IMR-90 (cell line): ENCODE measurements around the gene MARCKSL1. TPM values are rescaled to one million over a fixed set of nuclear protein-coding genes. Genes with fewer than 3 reads are reported as not detected.

Experiments
- ATAC-seq: fragments of 200-7000 bp; cut with Tn5 transposase; 2 replicates; pipeline ENCODE4 v1.9.1; 2020; ENCODE audit warnings: low read depth, mild to moderate bottlenecking, moderate library complexity
- BruUV-seq: library from RNA; stranded (reverse); fragments of 400-500 nt; replicated peaks from 2 replicates; lab custom pipeline; 2021; lab: Mats Ljungman, UMichigan
- CTCF ChIA-PET: fragments of 300-600 bp; formaldehyde crosslinking; extraction: SDS; loops from one replicate; lab custom pipeline; 2021; ENCODE audit warnings: antibody characterized with exemption; lab: Yijun Ruan, JAX
- POLR2A ChIA-PET: fragments of 300-600 bp; sonication (Branson Sonifier 250); formaldehyde crosslinking; loops from one replicate; lab custom pipeline; 2022; ENCODE audit warnings: antibody characterized with exemption; ENCODE audit not compliant: unreplicated experiment; lab: Charles Lee
- DNase-seq: peaks from one replicate; pipeline ENCODE4 v3.0.0; 2013
- H2AFZ ChIP-seq: replicated peaks from 2 replicates; pipeline ENCODE3; 2013; ENCODE audit warnings: low read length, mild to moderate bottlenecking; ENCODE audit not compliant: poor library complexity
- H2AK5ac ChIP-seq: 2 replicates; pipeline ENCODE4 v1.6.1; 2013; ENCODE audit warnings: low read depth, low read length, inconsistent platforms
- H2AK9ac ChIP-seq: replicated peaks from 2 replicates; pipeline ENCODE3; 2013; ENCODE audit warnings: mild to moderate bottlenecking, low read depth, low read length, moderate library complexity; ENCODE audit not compliant: poor library complexity
- H2BK120ac ChIP-seq: 2 replicates; pipeline ENCODE4 v1.6.1; 2013; ENCODE audit warnings: low read depth, low read length, inconsistent platforms
- H2BK15ac ChIP-seq: 3 replicates; pipeline ENCODE4 v1.6.1; 2013; ENCODE audit warnings: low read depth, low read length, inconsistent platforms
- H2BK20ac ChIP-seq: 2 replicates; pipeline ENCODE4 v1.6.1; 2013; ENCODE audit warnings: low read depth, mild to moderate bottlenecking, inconsistent platforms, low read length, moderate library complexity
- H2BK5ac ChIP-seq: 2 replicates; pipeline ENCODE4 v1.6.1; 2013; ENCODE audit warnings: mild to moderate bottlenecking, low read depth, low read length, inconsistent platforms; ENCODE audit not compliant: poor library complexity, severe bottlenecking
- H3K14ac ChIP-seq: replicated peaks from 2 replicates; pipeline ENCODE4 v1.6.1; 2013; ENCODE audit warnings: low read depth, low read length, inconsistent platforms
- H3K18ac ChIP-seq: 2 replicates; pipeline ENCODE4 v1.6.1; 2013; ENCODE audit warnings: low read depth, low read length, control low read depth
- H3K23ac ChIP-seq: 2 replicates; pipeline ENCODE4 v1.6.1; 2013; ENCODE audit warnings: low read depth, low read length, inconsistent platforms
- H3K27ac ChIP-seq: 2 replicates; pipeline ENCODE4 v1.5.1; 2013; ENCODE audit warnings: mild to moderate bottlenecking, control low read depth, low read length; ENCODE audit not compliant: insufficient read depth
- H3K27me3 ChIP-seq: 2 replicates; pipeline ENCODE4 v1.6.1; 2013; ENCODE audit warnings: low read length; ENCODE audit not compliant: control insufficient read depth, insufficient read depth
- H3K36me3 ChIP-seq: 2 replicates; pipeline ENCODE4 v1.6.1; 2013; ENCODE audit warnings: low read length, mixed read lengths; ENCODE audit not compliant: control insufficient read depth, insufficient read depth
- H3K4ac ChIP-seq: 2 replicates; pipeline ENCODE4 v1.6.1; 2013; ENCODE audit warnings: low read depth, low read length, inconsistent platforms
- H3K4me1 ChIP-seq: 2 replicates; pipeline ENCODE4 v1.6.1; 2013; ENCODE audit warnings: low read length, mixed read lengths; ENCODE audit not compliant: control insufficient read depth, insufficient read depth
- H3K4me2 ChIP-seq: 2 replicates; pipeline ENCODE4 v1.6.1; 2013; ENCODE audit warnings: low read depth, mild to moderate bottlenecking, control low read depth, low read length, moderate library complexity
- H3K4me3 ChIP-seq: 2 replicates; pipeline ENCODE4 v1.5.1; 2013; ENCODE audit warnings: low read depth, mild to moderate bottlenecking, control low read depth, low read length, moderate library complexity; ENCODE audit not compliant: insufficient read depth
- H3K56ac ChIP-seq: 2 replicates; pipeline ENCODE4 v1.6.1; 2013; ENCODE audit warnings: low read length, inconsistent platforms; ENCODE audit not compliant: insufficient read depth; ENCODE audit errors: extremely low read depth
- H3K79me1 ChIP-seq, 2 experiments: 2 replicates each; pipeline ENCODE4 v1.6.1; 2013; ENCODE audit warnings: low read length in 2 of 2, inconsistent platforms in 1 of 2, low read depth in 1 of 2
- H3K9ac ChIP-seq: 2 replicates; pipeline ENCODE4 v1.6.1; 2013; ENCODE audit warnings: low read depth, low read length, control low read depth
- H3K9me1 ChIP-seq: 2 replicates; pipeline ENCODE4 v1.6.1; 2013; ENCODE audit warnings: low read length, inconsistent platforms; ENCODE audit not compliant: insufficient read depth
- H3K9me3 ChIP-seq: 2 replicates; pipeline ENCODE4 v1.6.1; 2013; ENCODE audit warnings: low read length; ENCODE audit not compliant: control insufficient read depth, insufficient read depth
- H4K20me1 ChIP-seq: 2 replicates; pipeline ENCODE4 v1.6.1; 2013; ENCODE audit warnings: low read length, inconsistent platforms; ENCODE audit not compliant: insufficient read depth
- H4K5ac ChIP-seq: 2 replicates; pipeline ENCODE4 v1.6.1; 2013; ENCODE audit warnings: mild to moderate bottlenecking, low read depth, low read length, control low read depth
- H4K8ac ChIP-seq, 2 experiments: 2 replicates each; pipeline ENCODE4 v1.6.1; 2013; ENCODE audit warnings: low read depth in 2 of 2, low read length in 2 of 2, control low read depth in 1 of 2, inconsistent platforms in 1 of 2
- H4K91ac ChIP-seq: 2 replicates; pipeline ENCODE4 v1.6.1; 2013; ENCODE audit warnings: low read depth, low read length, inconsistent platforms; ENCODE audit not compliant: insufficient read depth
- BHLHE40 ChIP-seq: fragments of 150-350 bp; IDR thresholded peaks from 2 replicates; pipeline ENCODE4 v1.6.1; 2016; ENCODE audit warnings: mild to moderate bottlenecking, low read depth, low read length
- CEBPB ChIP-seq: IDR thresholded peaks from 2 replicates; pipeline ENCODE4 v1.6.1; 2012; ENCODE audit warnings: low read depth, low read length, improper control_type of control experiment
- ELK1 ChIP-seq: fragments of 150-350 bp; IDR thresholded peaks from 2 replicates; pipeline ENCODE4 v1.6.1; 2016; ENCODE audit warnings: low read depth, mild to moderate bottlenecking, low read length, moderate library complexity, borderline replicate concordance
- FOS ChIP-seq: fragments of 150-350 bp; IDR thresholded peaks from 2 replicates; pipeline ENCODE4 v1.6.1; 2016; ENCODE audit warnings: low read depth, low read length
- NFE2L2 ChIP-seq: fragments of 150-350 bp; IDR thresholded peaks from 2 replicates; pipeline ENCODE4 v1.6.1; 2016; ENCODE audit warnings: low read depth, mild to moderate bottlenecking, low read length
- RAD21 ChIP-seq: IDR thresholded peaks from 2 replicates; pipeline ENCODE4 v1.6.1; 2012; ENCODE audit warnings: low read length, improper control_type of control experiment
- RCOR1 ChIP-seq: IDR thresholded peaks from 2 replicates; pipeline ENCODE4 v1.6.1; 2012; ENCODE audit warnings: mild to moderate bottlenecking, low read length, improper control_type of control experiment; ENCODE audit not compliant: insufficient replicate concordance
- WGBS, 2 experiments: methylation state at CpG; one replicate each; pipeline versions ENCODE4 v1.1.5 to v1.1.7; 2013; ENCODE audit warnings: missing lambda C conversion rate in 2 of 2; ENCODE audit not compliant: insufficient read length in 1 of 2; ENCODE audit errors: extremely low coverage in 2 of 2; 5-methylcytosine and 5-hydroxymethylcytosine counted together
- dilution Hi-C: fragments of 300-500 bp; cut with HindIII; formaldehyde crosslinking; loops from one replicate; pipeline ENCODE4 v1.14.3; 2018; ENCODE audit warnings: low sequenced_read_pairs; ENCODE audit not compliant: unreplicated experiment
- in situ Hi-C: fragments of 300-500 bp; cut with MboI; formaldehyde crosslinking; loops from 3 replicates; pipeline ENCODE4 v1.14.3; 2019; ENCODE audit warnings: low sequenced_read_pairs, inconsistent platforms, mixed read lengths
- intact Hi-C: fragments of 100-400 bp; cut with micrococcal nuclease; formaldehyde crosslinking; loops from 2 replicates; pipeline ENCODE4 v1.10.0; 2022
- polyA plus RNA-seq, 3 experiments: library from polyadenylated mRNA; depleted of rRNA; stranded (reverse); fragments of >200 nt; gene quantifications; 2 replicates each; pipeline ENCODE4 v1.2.3, GENCODE V29; 2012; ENCODE audit warnings: low replicate concordance in 1 of 3
- total RNA-seq: library from RNA; depleted of rRNA; stranded (reverse); fragments of >200 nt; gene quantifications from 2 replicates; pipeline ENCODE4 v1.2.3, GENCODE V29; 2012

MARCKSL1 gene
- total and polyA plus RNA-seq, 2 of the 4 experiments (the other 2 are of a cell fraction): 37.5 to 218 TPM

GRCh38 chr1:32331549-32331948 lies 4.5 kb downstream of the MARCKSL1 start:
- no TSS peak for BruUV-seq
- H3K9ac ChIP-seq: no peak overlapping the region

More at GRCh38 chr1:32331549-32331948, 4.5 kb downstream of the MARCKSL1 start:
- Histone ChIP-seq H2BK20ac (no peak overlapping the region), H3K56ac (no peak overlapping the region), H4K20me1 (peaks cover 34% of the 10 kb centered on the region), H4K5ac (no peak overlapping the region), H3K36me3 (peaks cover 69% of the 10 kb centered on the region), H3K14ac (no peak overlapping the region), H4K91ac (no peak overlapping the region), H3K9me3 (no peaks in the 10 kb centered on the region), H2AFZ (no peak overlapping the region), H3K79me1 (peaks cover 19 to 73% of the 10 kb centered on the region in 2 experiments; a peak in 3 of 4 replicates), H3K23ac (no peak overlapping the region), H3K4me3 (no peak overlapping the region), H3K4me1 (peaks cover 4% of the 10 kb centered on the region), H2AK9ac (no peak overlapping the region), H2BK15ac (no peak overlapping the region), H3K18ac (no peak overlapping the region), H2AK5ac (no peak overlapping the region), H4K8ac (no peak overlapping the region), H3K4ac (no peak overlapping the region), H3K4me2 (no peak overlapping the region), H3K27ac (no peak overlapping the region), H3K9me1 (peaks cover 19% of the 10 kb centered on the region; the same call in 1 of the 2 replicates), H2BK5ac (no peak overlapping the region), H3K27me3 (no peaks in the 10 kb centered on the region), H2BK120ac (no peak overlapping the region)
- no peak for ATAC-seq
- intact Hi-C loops: loop anchor here (5.0 kb wide), 1 partner anchor 89 kb away; no protein-coding TSS in a partner anchor
- ChIA-PET POLR2A (interaction anchor here (0.6 kb wide), 1 partner anchor 115 kb away, joined by 3 read pairs; no protein-coding TSS in a partner anchor), CTCF (no interaction called here)
- in situ Hi-C loops: no loop called here
- TF ChIP-seq RCOR1 (no peak), ELK1 (no peak), RAD21 (no peak), CEBPB (no peak), BHLHE40 (no peak), NFE2L2 (no peak), FOS (no peak)
- WGBS, 2 experiments: 92% methylated on average over 2 of the region's 12 CpGs; no CpG with 5 or more reads in 1 of the 2 experiments
- dilution Hi-C loops: no loop called here
- no peak for DNase-seq
